ENCODE results near the gene HDHD2.
"Not testable (repeated sequence)": the region's sequence is repeated elsewhere in the genome, so short reads cannot be mapped to it uniquely, and the experiment has no call there.

Gene HDHD2

GRCh38 chr18:47172476-47172875, 22.2 kb upstream of the HDHD2 start:
- H3K9ac ChIP-seq (ENCODE audit: low read depth, low read length): no peak overlapping the region
- H3K27me3 ChIP-seq (ENCODE audit: control insufficient read depth, insufficient read depth, low read length): no peaks in the 10 kb centered on the region
- H3K4me1 ChIP-seq (ENCODE audit: control insufficient read depth, insufficient read depth, low read length): peaks cover 5% of the 10 kb centered on the region
- H3K36me3 ChIP-seq (ENCODE audit: control insufficient read depth, insufficient read depth, low read length): no peaks in the 10 kb centered on the region
- no peaks in the 10 kb centered on the region for H3K9me3 ChIP-seq (ENCODE audit: control insufficient read depth, insufficient read depth, low read length)
- H3K4me3 ChIP-seq (ENCODE audit: low read depth, low read length): no peak overlapping the region

- Histone ChIP-seq H3K4me1 (ENCODE audit: control insufficient read depth, insufficient read depth, low read length) (no peaks in the 10 kb centered on the region), H3K4me3 (ENCODE audit: low read depth, low read length) (no peak overlapping the region), H3K27me3 (ENCODE audit: control insufficient read depth, insufficient read depth, low read length) (no peaks in the 10 kb centered on the region), H3K9me3 (ENCODE audit: control insufficient read depth, insufficient read depth, low read length) (no peaks in the 10 kb centered on the region), H3K36me3 (ENCODE audit: control insufficient read depth, insufficient read depth, low read length) (no peaks in the 10 kb centered on the region), H3K9ac (ENCODE audit: low read depth, low read length) (no peak overlapping the region)
Observed at GRCh38 chr18:47168913-47169312, 18.6 kb upstream of the HDHD2 start.

- H3K4me1 ChIP-seq (ENCODE audit: control insufficient read depth, insufficient read depth, low read length): no peaks in the 10 kb centered on the region
- H3K4me3 ChIP-seq (ENCODE audit: low read depth, low read length): no peak overlapping the region
- no peaks in the 10 kb centered on the region for H3K9me3 ChIP-seq (ENCODE audit: control insufficient read depth, insufficient read depth, low read length)
- H3K9ac ChIP-seq (ENCODE audit: low read depth, low read length): no peak overlapping the region
- no peaks in the 10 kb centered on the region for H3K36me3 ChIP-seq (ENCODE audit: control insufficient read depth, insufficient read depth, low read length)
- H3K27me3 ChIP-seq (ENCODE audit: control insufficient read depth, insufficient read depth, low read length): no peaks in the 10 kb centered on the region
Observed at GRCh38 chr18:47168509-47168908, 18.2 kb upstream of the HDHD2 start.

- Histone ChIP-seq H3K9ac (ENCODE audit: low read depth, low read length) (no peak overlapping the region), H3K9me3 (ENCODE audit: control insufficient read depth, insufficient read depth, low read length) (no peaks in the 10 kb centered on the region), H3K4me1 (ENCODE audit: control insufficient read depth, insufficient read depth, low read length) (no peaks in the 10 kb centered on the region), H3K27me3 (ENCODE audit: control insufficient read depth, insufficient read depth, low read length) (no peaks in the 10 kb centered on the region), H3K4me3 (ENCODE audit: low read depth, low read length) (no peak overlapping the region), H3K36me3 (ENCODE audit: control insufficient read depth, insufficient read depth, low read length) (no peaks in the 10 kb centered on the region)
Observed at GRCh38 chr18:47166294-47166693, 16.0 kb upstream of the HDHD2 start.

GRCh38 chr18:47163241-47163640, 12.9 kb upstream of the HDHD2 start:
- Histone ChIP-seq H3K4me1 (ENCODE audit: control insufficient read depth, insufficient read depth, low read length) (peaks cover 5% of the 10 kb centered on the region), H3K9me3 (ENCODE audit: control insufficient read depth, insufficient read depth, low read length) (no peaks in the 10 kb centered on the region), H3K4me3 (ENCODE audit: low read depth, low read length) (no peak overlapping the region), H3K36me3 (ENCODE audit: control insufficient read depth, insufficient read depth, low read length) (no peaks in the 10 kb centered on the region), H3K9ac (ENCODE audit: low read depth, low read length) (no peak overlapping the region), H3K27me3 (ENCODE audit: control insufficient read depth, insufficient read depth, low read length) (no peaks in the 10 kb centered on the region)

- no peak overlapping the region for H3K9ac ChIP-seq (ENCODE audit: low read depth, low read length)
- no peaks in the 10 kb centered on the region for H3K36me3 ChIP-seq (ENCODE audit: control insufficient read depth, insufficient read depth, low read length)
- no peaks in the 10 kb centered on the region for H3K27me3 ChIP-seq (ENCODE audit: control insufficient read depth, insufficient read depth, low read length)
- H3K9me3 ChIP-seq (ENCODE audit: control insufficient read depth, insufficient read depth, low read length): no peaks in the 10 kb centered on the region
- no peak overlapping the region for H3K4me3 ChIP-seq (ENCODE audit: low read depth, low read length)
- peaks cover 5% of the 10 kb centered on the region for H3K4me1 ChIP-seq (ENCODE audit: control insufficient read depth, insufficient read depth, low read length)
Observed at GRCh38 chr18:47160256-47160655, 10.0 kb upstream of the HDHD2 start.

GRCh38 chr18:47158404-47158803, 8.1 kb upstream of the HDHD2 start:
- H3K4me1 ChIP-seq (ENCODE audit: control insufficient read depth, insufficient read depth, low read length); H3K27me3 ChIP-seq (ENCODE audit: control insufficient read depth, insufficient read depth, low read length); H3K36me3 ChIP-seq (ENCODE audit: control insufficient read depth, insufficient read depth, low read length); H3K4me3 ChIP-seq (ENCODE audit: low read depth, low read length); H3K9ac ChIP-seq (ENCODE audit: low read depth, low read length); H3K9me3 ChIP-seq (ENCODE audit: control insufficient read depth, insufficient read depth, low read length): not testable (repeated sequence)

GRCh38 chr18:47151439-47151838, 1.1 kb upstream of the HDHD2 start:
- peak overlapping the region; percentile 57 for H3K4me3 ChIP-seq (ENCODE audit: low read depth, low read length)
- no peaks in the 10 kb centered on the region for H3K36me3 ChIP-seq (ENCODE audit: control insufficient read depth, insufficient read depth, low read length)
- no peaks in the 10 kb centered on the region for H3K9me3 ChIP-seq (ENCODE audit: control insufficient read depth, insufficient read depth, low read length)
- H3K9ac ChIP-seq (ENCODE audit: low read depth, low read length): peak overlapping the region; percentile 29
- peaks cover 2% of the 10 kb centered on the region for H3K4me1 ChIP-seq (ENCODE audit: control insufficient read depth, insufficient read depth, low read length)
- H3K27me3 ChIP-seq (ENCODE audit: control insufficient read depth, insufficient read depth, low read length): no peaks in the 10 kb centered on the region

- Histone ChIP-seq H3K27me3 (ENCODE audit: control insufficient read depth, insufficient read depth, low read length) (no peaks in the 10 kb centered on the region), H3K9ac (ENCODE audit: low read depth, low read length) (peak overlapping the region; percentile 29), H3K9me3 (ENCODE audit: control insufficient read depth, insufficient read depth, low read length) (no peaks in the 10 kb centered on the region), H3K36me3 (ENCODE audit: control insufficient read depth, insufficient read depth, low read length) (no peaks in the 10 kb centered on the region), H3K4me3 (ENCODE audit: low read depth, low read length) (peak overlapping the region; percentile 57), H3K4me1 (ENCODE audit: control insufficient read depth, insufficient read depth, low read length) (peaks cover 2% of the 10 kb centered on the region)
Observed at GRCh38 chr18:47150824-47151366, 595 bp upstream of the HDHD2 start.

- H3K9me3 ChIP-seq (ENCODE audit: control insufficient read depth, insufficient read depth, low read length): no peaks in the 10 kb centered on the region
- peak overlapping the region; percentile 85 for H3K9ac ChIP-seq (ENCODE audit: low read depth, low read length)
- peaks cover 2% of the 10 kb centered on the region for H3K4me1 ChIP-seq (ENCODE audit: control insufficient read depth, insufficient read depth, low read length)
- H3K4me3 ChIP-seq (ENCODE audit: low read depth, low read length): peak overlapping the region; percentile 57
- no peaks in the 10 kb centered on the region for H3K36me3 ChIP-seq (ENCODE audit: control insufficient read depth, insufficient read depth, low read length)
- no peaks in the 10 kb centered on the region for H3K27me3 ChIP-seq (ENCODE audit: control insufficient read depth, insufficient read depth, low read length)
Observed at GRCh38 chr18:47149457-47150028, 757 bp downstream of the HDHD2 start.

- no peak overlapping the region for H3K4me3 ChIP-seq (ENCODE audit: low read depth, low read length)
- H3K9me3 ChIP-seq (ENCODE audit: control insufficient read depth, insufficient read depth, low read length): no peaks in the 10 kb centered on the region
- no peak overlapping the region for H3K9ac ChIP-seq (ENCODE audit: low read depth, low read length)
- H3K27me3 ChIP-seq (ENCODE audit: control insufficient read depth, insufficient read depth, low read length): no peaks in the 10 kb centered on the region
- peaks cover 2% of the 10 kb centered on the region for H3K4me1 ChIP-seq (ENCODE audit: control insufficient read depth, insufficient read depth, low read length)
- no peaks in the 10 kb centered on the region for H3K36me3 ChIP-seq (ENCODE audit: control insufficient read depth, insufficient read depth, low read length)
Observed at GRCh38 chr18:47146206-47146605, 4.1 kb downstream of the HDHD2 start.

- no peak overlapping the region for H3K9ac ChIP-seq (ENCODE audit: low read depth, low read length)
- H3K4me3 ChIP-seq (ENCODE audit: low read depth, low read length): no peak overlapping the region
- no peaks in the 10 kb centered on the region for H3K27me3 ChIP-seq (ENCODE audit: control insufficient read depth, insufficient read depth, low read length)
- no peaks in the 10 kb centered on the region for H3K36me3 ChIP-seq (ENCODE audit: control insufficient read depth, insufficient read depth, low read length)
- H3K9me3 ChIP-seq (ENCODE audit: control insufficient read depth, insufficient read depth, low read length): no peaks in the 10 kb centered on the region
- no peaks in the 10 kb centered on the region for H3K4me1 ChIP-seq (ENCODE audit: control insufficient read depth, insufficient read depth, low read length)
Observed at GRCh38 chr18:47143899-47144485, 6.3 kb downstream of the HDHD2 start.
